Right lobe of liver (tissue), 4 donors: ENCODE measurements around the gene MYDGF.

Source experiments
- POLR2A ChIP-seq: fragments of 450-650 bp; IDR thresholded peaks from one replicate; pipeline ENCODE4 v1.6.1; 2017; ENCODE audit warnings: antibody characterized with exemption, mild to moderate bottlenecking
- TF ChIP-seq, protein P1 (sequence below), 4 donors: fragments of 200-600 bp in 3 of 4; fragments of 450-650 bp in 1 of 4; IDR thresholded peaks; one replicate each; pipeline versions ENCODE4 v1.5.1 to v1.8.0; 2016 to 2022; ENCODE audit warnings: antibody characterized with exemption in 4 of 4, mild to moderate bottlenecking in 2 of 4
- donor health status: DM: no; HTN: no; CAD: no.
- donor health status: DM: no; HTN: no; CAD: no.
- donor health status: DM: no; HTN: yes; CAD: no.

DNA sequence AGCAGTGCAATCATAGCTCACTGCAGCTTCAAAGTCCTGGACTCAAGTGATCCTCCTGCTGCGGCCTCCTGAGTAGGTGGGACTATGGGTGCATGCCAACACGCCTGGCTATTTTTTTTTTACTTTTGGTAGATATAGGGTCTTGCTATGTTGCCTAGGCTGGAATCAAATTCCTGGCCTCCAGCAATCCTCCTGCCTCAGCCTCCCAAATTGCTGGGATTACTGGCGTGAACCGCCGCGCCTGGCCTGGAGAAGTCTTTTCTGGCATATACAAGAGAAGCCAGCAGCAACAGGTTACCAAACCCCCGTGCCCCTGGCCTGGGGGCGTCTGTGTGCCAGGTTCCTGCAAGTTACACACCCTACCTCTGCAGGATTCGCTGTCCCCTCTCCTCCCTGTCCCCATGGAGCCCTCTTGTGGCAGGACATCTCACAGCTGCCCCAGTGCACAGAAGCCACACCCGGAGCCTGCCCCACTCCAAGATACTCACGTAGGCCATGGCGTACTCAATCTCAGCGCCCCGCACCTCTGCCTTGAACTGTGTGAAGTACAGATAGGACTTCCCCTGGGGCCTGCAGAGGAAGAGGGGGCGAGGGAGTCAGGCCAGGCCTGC, 9.9 kb downstream of the MYDGF start:
- TF ChIP-seq, protein P1, sequence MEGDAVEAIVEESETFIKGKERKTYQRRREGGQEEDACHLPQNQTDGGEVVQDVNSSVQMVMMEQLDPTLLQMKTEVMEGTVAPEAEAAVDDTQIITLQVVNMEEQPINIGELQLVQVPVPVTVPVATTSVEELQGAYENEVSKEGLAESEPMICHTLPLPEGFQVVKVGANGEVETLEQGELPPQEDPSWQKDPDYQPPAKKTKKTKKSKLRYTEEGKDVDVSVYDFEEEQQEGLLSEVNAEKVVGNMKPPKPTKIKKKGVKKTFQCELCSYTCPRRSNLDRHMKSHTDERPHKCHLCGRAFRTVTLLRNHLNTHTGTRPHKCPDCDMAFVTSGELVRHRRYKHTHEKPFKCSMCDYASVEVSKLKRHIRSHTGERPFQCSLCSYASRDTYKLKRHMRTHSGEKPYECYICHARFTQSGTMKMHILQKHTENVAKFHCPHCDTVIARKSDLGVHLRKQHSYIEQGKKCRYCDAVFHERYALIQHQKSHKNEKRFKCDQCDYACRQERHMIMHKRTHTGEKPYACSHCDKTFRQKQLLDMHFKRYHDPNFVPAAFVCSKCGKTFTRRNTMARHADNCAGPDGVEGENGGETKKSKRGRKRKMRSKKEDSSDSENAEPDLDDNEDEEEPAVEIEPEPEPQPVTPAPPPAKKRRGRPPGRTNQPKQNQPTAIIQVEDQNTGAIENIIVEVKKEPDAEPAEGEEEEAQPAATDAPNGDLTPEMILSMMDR (IDR thresholded peaks at IDR 0.05): peak; percentile 47 to 67 (median 60)
- no peak for TF ChIP-seq POLR2A
